Thyroid gland (tissue), 4 donors: Measurements from ENCODE around the gene BORA. TPM values are rescaled to one million over a fixed set of nuclear protein-coding genes. Genes with fewer than 3 reads are reported as not detected.

ENCODE experiments used
- DNase-seq, 2 donors: peaks; one replicate each; pipeline ENCODE4 v3.0.0-alpha.2; 2019
- H3K27ac ChIP-seq, 3 donors: fragments of 200-600 bp; sonication (generic); 1 replicate in 2 of 3; 2 replicates in 1 of 3; pipeline ENCODE4 v1.5.1; 2016 to 2019; ENCODE audit warnings: mild to moderate bottlenecking in 1 of 3, moderate library complexity in 1 of 3
- H3K27me3 ChIP-seq: fragments of 200-600 bp; sonication (generic); one replicate; pipeline ENCODE4 v1.5.1; 2019
- H3K36me3 ChIP-seq, 2 donors: fragments of 200-600 bp; sonication (generic); one replicate each; pipeline ENCODE4 v1.5.1; 2016 to 2019
- H3K4me1 ChIP-seq, 2 donors: fragments of 200-600 bp; sonication (generic); one replicate each; pipeline ENCODE4 v1.5.1; 2017 to 2019
- H3K4me3 ChIP-seq, 3 donors: fragments of 200-600 bp; sonication (generic); replicated peaks in 1 of 3; 1 replicate in 2 of 3; 2 replicates in 1 of 3; pipeline ENCODE4 v1.5.1; 2016; ENCODE audit warnings: mild to moderate bottlenecking in 1 of 3
- H3K9me3 ChIP-seq: fragments of 200-600 bp; sonication (generic); one replicate; pipeline ENCODE4 v1.5.1; 2017
- POLR2A ChIP-seq, 2 donors: fragments of 450-650 bp; IDR thresholded peaks; one replicate each; pipeline ENCODE4 v1.6.1; 2017; ENCODE audit warnings: antibody characterized with exemption in 2 of 2, mild to moderate bottlenecking in 2 of 2, moderate library complexity in 1 of 2
- WGBS, 2 donors: methylation state at CpG; one replicate each; pipeline ENCODE4 v1.1.5; 2017; 5-methylcytosine and 5-hydroxymethylcytosine counted together
- intact Hi-C: fragments of 100-400 bp; cut with DNase I; formaldehyde crosslinking; loops from one replicate; pipeline ENCODE4 v1.15.1; 2023
- total RNA-seq, 4 donors: library from RNA; depleted of rRNA; stranded (reverse); fragments of >200 nt; gene quantifications; one replicate each; pipeline ENCODE4 v1.2.3, GENCODE V29; 2016
- TF ChIP-seq, protein P1 (sequence below), 6 experiments: fragments of 200-600 bp in 3 of 6; fragments of 450-650 bp in 3 of 6; sonication (generic) in 3 of 6; IDR thresholded peaks; one replicate each; pipeline ENCODE4 v1.5.1; 2016 to 2019; ENCODE audit warnings: antibody characterized with exemption in 6 of 6, mild to moderate bottlenecking in 2 of 6, inconsistent platforms in 1 of 6, moderate library complexity in 1 of 6

Gene BORA
- total RNA-seq, 4 donors from 2014 or later: 1.7 to 6.6 (median 4.7) TPM

DNA sequence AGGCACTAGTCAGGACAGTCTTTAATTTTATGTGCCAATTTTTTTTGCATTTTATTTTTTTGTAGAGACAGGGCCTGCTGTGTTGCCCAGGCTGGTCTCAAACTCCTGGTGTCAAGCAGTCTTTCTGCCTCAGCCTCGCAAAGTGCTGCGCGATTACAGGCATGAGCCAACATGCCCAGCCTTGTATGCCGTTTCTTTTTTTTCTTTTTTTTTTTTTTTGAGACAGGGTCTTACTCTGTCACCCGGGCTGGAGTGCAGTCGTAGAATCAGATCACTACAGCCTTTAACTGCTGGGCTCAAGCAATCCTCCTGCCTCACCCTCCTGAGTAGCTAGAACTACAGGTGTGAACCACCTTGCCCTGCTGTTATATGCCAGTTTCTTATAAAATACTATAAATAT, 26.4 kb downstream of the BORA start:
- Histone ChIP-seq H3K27ac (no peak overlapping the region), H3K36me3 (peaks cover 27 to 30% of the 10 kb centered on the region in 2 donors), H3K4me1 (no peaks in the 10 kb centered on the region), H3K27me3 (no peaks in the 10 kb centered on the region), H3K9me3 (no peaks in the 10 kb centered on the region), H3K4me3 (no peak overlapping the region)
- TF ChIP-seq, protein P1, sequence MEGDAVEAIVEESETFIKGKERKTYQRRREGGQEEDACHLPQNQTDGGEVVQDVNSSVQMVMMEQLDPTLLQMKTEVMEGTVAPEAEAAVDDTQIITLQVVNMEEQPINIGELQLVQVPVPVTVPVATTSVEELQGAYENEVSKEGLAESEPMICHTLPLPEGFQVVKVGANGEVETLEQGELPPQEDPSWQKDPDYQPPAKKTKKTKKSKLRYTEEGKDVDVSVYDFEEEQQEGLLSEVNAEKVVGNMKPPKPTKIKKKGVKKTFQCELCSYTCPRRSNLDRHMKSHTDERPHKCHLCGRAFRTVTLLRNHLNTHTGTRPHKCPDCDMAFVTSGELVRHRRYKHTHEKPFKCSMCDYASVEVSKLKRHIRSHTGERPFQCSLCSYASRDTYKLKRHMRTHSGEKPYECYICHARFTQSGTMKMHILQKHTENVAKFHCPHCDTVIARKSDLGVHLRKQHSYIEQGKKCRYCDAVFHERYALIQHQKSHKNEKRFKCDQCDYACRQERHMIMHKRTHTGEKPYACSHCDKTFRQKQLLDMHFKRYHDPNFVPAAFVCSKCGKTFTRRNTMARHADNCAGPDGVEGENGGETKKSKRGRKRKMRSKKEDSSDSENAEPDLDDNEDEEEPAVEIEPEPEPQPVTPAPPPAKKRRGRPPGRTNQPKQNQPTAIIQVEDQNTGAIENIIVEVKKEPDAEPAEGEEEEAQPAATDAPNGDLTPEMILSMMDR (IDR thresholded peaks at IDR 0.05): no peak
- no peak for TF ChIP-seq POLR2A (IDR thresholded peaks at IDR 0.05)
- DNase-seq: no peak
- WGBS, 2 donors: 90 to 93% methylated on average over 6 of the region's 6 CpGs
- intact Hi-C loops: no loop called here

DNA sequence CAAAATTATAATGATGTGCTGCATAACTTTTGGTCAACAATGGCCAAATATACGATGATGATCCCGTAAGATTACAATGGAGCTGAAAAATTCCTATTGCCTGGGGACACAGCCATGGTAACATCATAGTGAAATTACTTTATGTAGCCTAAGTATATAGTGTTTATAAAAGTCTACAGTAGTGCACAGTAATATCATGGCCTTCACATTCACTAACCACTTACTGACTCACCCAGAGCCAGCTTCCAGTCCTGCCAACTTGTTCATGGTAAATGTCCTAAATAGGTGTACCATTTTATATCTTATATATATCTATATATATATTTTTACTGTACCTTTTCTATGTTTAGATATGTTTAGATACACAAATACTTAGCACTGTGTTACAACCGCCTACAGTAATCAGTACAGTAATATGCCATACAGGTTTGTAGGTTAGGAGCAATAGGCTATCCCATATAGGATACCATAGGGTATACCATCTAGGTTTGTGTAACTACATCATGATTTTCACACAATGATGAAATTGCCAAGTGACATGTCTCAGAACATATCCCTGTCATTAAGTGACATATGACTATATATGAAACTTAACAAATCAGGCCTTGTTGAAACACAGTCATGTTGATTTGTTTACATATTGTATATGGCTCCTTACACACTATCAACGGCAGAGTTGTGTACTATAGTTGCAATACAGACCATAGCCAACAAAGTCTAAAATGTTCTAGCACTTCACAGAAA, 30.2 kb downstream of the BORA start:
- no peak for DNase-seq
- no peaks in the 10 kb centered on the region for H3K27me3 ChIP-seq
- H3K9me3 ChIP-seq: no peaks in the 10 kb centered on the region
- TF ChIP-seq POLR2A (IDR thresholded peaks at IDR 0.05): no peak
- TF ChIP-seq, protein P1 (IDR thresholded peaks at IDR 0.05): no peak
- H3K4me3 ChIP-seq: no peak overlapping the region
- peaks cover 59 to 60% of the 10 kb centered on the region in 2 donors for H3K36me3 ChIP-seq
- H3K27ac ChIP-seq: no peak overlapping the region
- intact Hi-C loops: no loop called here
- WGBS, 2 donors: 74 to 75% methylated on average over 4 of the region's 4 CpGs
- H3K4me1 ChIP-seq: no peaks in the 10 kb centered on the region

DNA sequence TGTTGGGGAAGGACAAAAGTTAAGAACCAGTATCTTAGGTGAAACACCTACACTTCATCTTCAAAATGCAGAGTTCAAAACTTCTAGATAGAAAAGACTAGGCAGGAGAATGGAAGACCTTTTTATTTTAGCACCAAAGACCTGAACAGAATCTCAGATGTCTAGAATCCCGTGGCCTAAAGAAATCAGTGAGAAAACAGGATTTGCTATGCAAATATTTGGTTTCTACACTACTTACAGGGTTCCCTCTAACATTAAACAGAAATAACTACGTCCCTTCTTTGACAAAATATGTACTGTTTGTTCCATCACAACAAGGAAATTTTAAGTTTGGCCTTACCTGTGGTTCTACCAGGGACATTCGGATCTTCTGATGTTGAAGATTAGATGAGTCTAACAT, 32.5 kb downstream of the BORA start:
- Histone ChIP-seq H3K27ac (no peak overlapping the region), H3K4me3 (no peak overlapping the region), H3K27me3 (no peaks in the 10 kb centered on the region), H3K36me3 (peaks cover 62 to 71% of the 10 kb centered on the region in 2 donors), H3K4me1 (no peaks in the 10 kb centered on the region), H3K9me3 (no peaks in the 10 kb centered on the region)
- WGBS, 2 donors: 79 to 84% methylated on average over 3 of the region's 3 CpGs
- TF ChIP-seq POLR2A (IDR thresholded peaks at IDR 0.05): no peak
- TF ChIP-seq, protein P1 (IDR thresholded peaks at IDR 0.05): no peak
- no peak for DNase-seq
- intact Hi-C loops: no loop called here

DNA sequence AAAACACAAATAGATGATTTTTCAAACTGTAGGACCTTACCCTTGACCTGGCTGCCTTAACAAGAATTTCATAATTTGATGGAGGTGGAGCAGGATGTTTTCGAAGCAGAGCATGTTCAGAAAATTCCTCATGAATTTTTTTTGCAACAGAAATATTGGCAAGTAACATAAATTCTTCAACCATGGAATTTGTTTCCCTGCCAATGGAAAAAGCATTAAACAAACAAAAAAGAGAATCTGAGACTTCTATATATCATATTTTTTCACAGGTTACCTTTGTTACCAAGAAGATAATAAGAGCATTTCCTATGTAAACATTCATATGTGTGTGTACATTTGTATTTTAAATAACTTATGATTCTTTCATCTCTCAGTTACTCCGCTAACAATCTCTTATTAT, 35.7 kb downstream of the BORA start:
- Histone ChIP-seq H3K27ac (peak overlapping the region in 2 of 3 donors; percentile 1 to 41), H3K4me1 (no peaks in the 10 kb centered on the region), H3K27me3 (no peaks in the 10 kb centered on the region), H3K4me3 (no peak overlapping the region), H3K9me3 (no peaks in the 10 kb centered on the region), H3K36me3 (peaks cover 78 to 80% of the 10 kb centered on the region in 2 donors)
- WGBS, 2 donors: 76 to 84% methylated on average over 2 of the region's 2 CpGs
- no peak for TF ChIP-seq POLR2A (IDR thresholded peaks at IDR 0.05)
- TF ChIP-seq, protein P1 (IDR thresholded peaks at IDR 0.05): no peak
- no peak for DNase-seq
- intact Hi-C loops: no loop called here

DNA sequence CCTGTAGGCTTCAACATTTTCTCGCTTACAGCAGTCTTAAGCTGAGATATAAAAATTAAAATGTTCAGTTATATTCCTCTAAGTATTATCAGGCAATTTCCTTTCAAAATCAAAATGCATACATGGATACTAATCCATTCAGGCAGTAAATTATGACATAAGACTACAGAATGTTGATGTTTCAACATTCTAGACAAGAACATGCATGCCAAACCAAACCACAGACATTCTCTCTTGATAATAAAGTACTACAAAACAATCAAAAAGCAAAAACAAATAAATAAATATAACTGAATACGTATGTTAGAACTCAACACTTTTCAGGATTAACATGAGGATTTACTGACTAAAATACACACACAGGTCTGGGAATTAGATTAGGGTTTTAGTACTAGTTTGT, 46.3 kb downstream of the BORA start:
- DNase-seq: no peak
- Histone ChIP-seq H3K4me3 (no peak overlapping the region), H3K27me3 (no peaks in the 10 kb centered on the region), H3K9me3 (no peaks in the 10 kb centered on the region), H3K4me1 (peaks cover 0 to 2% of the 10 kb centered on the region in 2 donors), H3K36me3 (peaks cover 65 to 76% of the 10 kb centered on the region in 2 donors), H3K27ac (no peak overlapping the region)
- WGBS, 2 donors: 90 to 91% methylated on average over 2 of the region's 2 CpGs
- intact Hi-C loops: no loop called here
- TF ChIP-seq, protein P1 (IDR thresholded peaks at IDR 0.05): no peak
- no peak for TF ChIP-seq POLR2A (IDR thresholded peaks at IDR 0.05)
